Type B pancreatic cell (in vitro differentiated cells): ENCODE data around the gene KLHL29. TPM values are rescaled to one million over a fixed set of nuclear protein-coding genes. Genes with fewer than 3 reads are reported as not detected.
"Not testable (repeated sequence)": the region's sequence is repeated elsewhere in the genome, so short reads cannot be mapped to it uniquely, and the experiment has no call there.

Source experiments
- DNase-seq: peaks from one replicate; pipeline ENCODE4 v3.0.0; 2021; ENCODE audit warnings: mixed read lengths; ENCODE audit not compliant: unreplicated experiment; ENCODE audit errors: extremely low spot score
- H3K27ac Mint-ChIP-seq: 2 replicates; pipeline ENCODE4 v1.8.0; 2021; ENCODE audit warnings: mild to moderate bottlenecking, mixed read lengths
- H3K27me3 Mint-ChIP-seq: 2 replicates; pipeline ENCODE4 v1.8.0; 2021; ENCODE audit warnings: mixed read lengths
- H3K36me3 Mint-ChIP-seq: 2 replicates; pipeline ENCODE4 v1.8.0; 2021; ENCODE audit warnings: mixed read lengths
- H3K4me1 Mint-ChIP-seq: one replicate; pipeline ENCODE4 v1.8.0; 2021; ENCODE audit warnings: mixed read lengths; ENCODE audit not compliant: unreplicated experiment
- H3K4me3 Mint-ChIP-seq: 2 replicates; pipeline ENCODE4 v1.8.0; 2021; ENCODE audit warnings: mild to moderate bottlenecking, mixed read lengths
- H3K9me3 Mint-ChIP-seq: 2 replicates; pipeline ENCODE4 v1.8.0; 2021; ENCODE audit warnings: mixed read lengths
- CTCF ChIP-seq: fragments of 200-600 bp; sonication (generic); conservative IDR thresholded peaks from 2 replicates; pipeline ENCODE4 v1.5.0; 2021; ENCODE audit warnings: antibody characterized with exemption, mild to moderate bottlenecking
- total RNA-seq: library from RNA; stranded (reverse); gene quantifications from 2 replicates; pipeline ENCODE4 v1.2.1, GENCODE V29; 2021; ENCODE audit warnings: low replicate concordance

Gene KLHL29
- total RNA-seq, 1 donor from 2014 or later: 24.1 TPM

GRCh38 chr2:23388756-23389514 is 4.0 kb downstream of the KLHL29 start:
- Mint-ChIP-seq H3K4me3 (peak overlapping the region; percentile 99), H3K4me1 (peaks cover 29% of the 10 kb centered on the region)
- TF ChIP-seq CTCF: no peak

GRCh38 chr2:23390152-23390551 is 5.2 kb downstream of the KLHL29 start:
- no peak overlapping the region for H3K27ac Mint-ChIP-seq
- no peak for DNase-seq
- H3K9me3 Mint-ChIP-seq: no peaks in the 10 kb centered on the region
- H3K27me3 Mint-ChIP-seq: peaks cover 43% of the 10 kb centered on the region
- peaks cover 28% of the 10 kb centered on the region for H3K4me1 Mint-ChIP-seq
- no peak overlapping the region for H3K4me3 Mint-ChIP-seq
- peaks cover 19% of the 10 kb centered on the region for H3K36me3 Mint-ChIP-seq
- no peak for TF ChIP-seq CTCF

More at GRCh38 chr2:23388756-23389514, 4.0 kb downstream of the KLHL29 start:
- Mint-ChIP-seq H3K27ac (no peak overlapping the region), H3K27me3 (peaks cover 48% of the 10 kb centered on the region), H3K9me3 (no peaks in the 10 kb centered on the region), H3K36me3 (peaks cover 15% of the 10 kb centered on the region)
- no peak for DNase-seq

- H3K4me3 Mint-ChIP-seq, H3K9me3 Mint-ChIP-seq, DNase-seq, H3K27ac Mint-ChIP-seq: not testable (repeated sequence)
- Mint-ChIP-seq H3K36me3 (peaks cover 19% of the 10 kb centered on the region), H3K4me1 (peaks cover 28% of the 10 kb centered on the region), H3K27me3 (peaks cover 41% of the 10 kb centered on the region)
Measured at GRCh38 chr2:23391237-23391736, 6.3 kb downstream of the KLHL29 start.

- peaks cover 21% of the 10 kb centered on the region for H3K27me3 Mint-ChIP-seq
- H3K4me3 Mint-ChIP-seq: no peak overlapping the region
- no peaks in the 10 kb centered on the region for H3K9me3 Mint-ChIP-seq
- DNase-seq: no peak
- H3K27ac Mint-ChIP-seq: no peak overlapping the region
- TF ChIP-seq CTCF: no peak
- peaks cover 17% of the 10 kb centered on the region for H3K36me3 Mint-ChIP-seq
- peaks cover 20% of the 10 kb centered on the region for H3K4me1 Mint-ChIP-seq
Measured at GRCh38 chr2:23393722-23394121, 8.7 kb downstream of the KLHL29 start.

- no peak for TF ChIP-seq CTCF
- no peak for DNase-seq
- no peaks in the 10 kb centered on the region for H3K9me3 Mint-ChIP-seq
- H3K27me3 Mint-ChIP-seq: peaks cover 13% of the 10 kb centered on the region
- H3K27ac Mint-ChIP-seq: no peak overlapping the region
- peaks cover 17% of the 10 kb centered on the region for H3K36me3 Mint-ChIP-seq
- peaks cover 20% of the 10 kb centered on the region for H3K4me1 Mint-ChIP-seq
- H3K4me3 Mint-ChIP-seq: no peak overlapping the region
Measured at GRCh38 chr2:23394700-23395099, 9.7 kb downstream of the KLHL29 start.

GRCh38 chr2:23397478-23397877 is 12.5 kb downstream of the KLHL29 start:
- H3K36me3 Mint-ChIP-seq: peaks cover 10% of the 10 kb centered on the region
- DNase-seq: no peak
- H3K4me3 Mint-ChIP-seq: no peak overlapping the region
- TF ChIP-seq CTCF: no peak
- H3K4me1 Mint-ChIP-seq: peaks cover 20% of the 10 kb centered on the region
- H3K9me3 Mint-ChIP-seq: no peaks in the 10 kb centered on the region
- peaks cover 5% of the 10 kb centered on the region for H3K27me3 Mint-ChIP-seq
- no peak overlapping the region for H3K27ac Mint-ChIP-seq
